H1 (cell line): Measurements from ENCODE around the gene MYL3. TPM values are rescaled to one million over a fixed set of nuclear protein-coding genes. Genes with fewer than 3 reads are reported as not detected.

Experiments used
- CTCF ChIA-PET: fragments of 300-600 bp; sonication (Branson Sonifier 250); formaldehyde crosslinking; loops from one replicate; lab custom pipeline; 2021; ENCODE audit not compliant: partially characterized antibody; lab: Charles Lee
- POLR2A ChIA-PET: fragments of 300-600 bp; sonication (Branson Sonifier 250); formaldehyde crosslinking; loops from one replicate; lab custom pipeline; 2021; ENCODE audit warnings: inconsistent platforms; ENCODE audit not compliant: partially characterized antibody; lab: Charles Lee
- DNase-seq, 2 experiments: peaks; one replicate each; pipeline versions ENCODE4 v3.0.0 to v3.0.0-alpha.2; 2010 to 2022; ENCODE audit warnings: low spot score in 2 of 2, low read depth in 1 of 2, mixed read lengths in 1 of 2
- FAIRE-seq: peaks from 2 replicates; lab custom pipeline; 2011; peaks lifted over from hg19 to GRCh38; lab: Jason Lieb, UNC
- H2AFZ ChIP-seq: 2 replicates; pipeline ENCODE4 v1.8.1; 2012; ENCODE audit warnings: low read length, inconsistent platforms
- H2AK5ac ChIP-seq: 2 replicates; pipeline ENCODE4 v1.6.1; 2013; ENCODE audit warnings: low read depth, low read length
- H2BK120ac ChIP-seq: replicated peaks from 2 replicates; pipeline ENCODE3; 2013; ENCODE audit warnings: low read depth, low read length, inconsistent platforms
- H2BK12ac ChIP-seq: 2 replicates; pipeline ENCODE4 v1.6.1; 2013; ENCODE audit warnings: low read depth, low read length
- H2BK15ac ChIP-seq: 2 replicates; pipeline ENCODE4 v1.6.1; 2013; ENCODE audit warnings: low read length
- H2BK20ac ChIP-seq: 2 replicates; pipeline ENCODE4 v1.6.1; 2013; ENCODE audit warnings: low read length
- H2BK5ac ChIP-seq: 2 replicates; pipeline ENCODE4 v1.6.1; 2013; ENCODE audit warnings: low read depth, low read length
- H3K14ac ChIP-seq: 2 replicates; pipeline ENCODE4 v1.6.1; 2013; ENCODE audit warnings: inconsistent platforms; ENCODE audit not compliant: insufficient read length
- H3K18ac ChIP-seq: 2 replicates; pipeline ENCODE4 v1.6.1; 2013; ENCODE audit warnings: low read length; ENCODE audit errors: extremely low read depth
- H3K23ac ChIP-seq: 2 replicates; pipeline ENCODE4 v1.6.1; 2013; ENCODE audit warnings: inconsistent platforms; ENCODE audit not compliant: insufficient read length
- H3K23me2 ChIP-seq: 2 replicates; pipeline ENCODE4 v1.6.1; 2013; ENCODE audit warnings: low read depth, low read length
- H3K27ac ChIP-seq: 2 replicates; pipeline ENCODE4 v1.6.1; 2011; ENCODE audit warnings: low read depth, low read length, inconsistent platforms
- H3K27me3 ChIP-seq, 4 experiments: replicated peaks in 1 of 4; 1 replicate in 1 of 4; 2 replicates in 3 of 4; pipeline versions ENCODE4 v1.6.1 to v1.8.1; 2011 to 2013; ENCODE audit warnings: low read length in 3 of 4, mild to moderate bottlenecking in 3 of 4, inconsistent platforms in 2 of 4, mixed read lengths in 2 of 4, moderate library complexity in 1 of 4; ENCODE audit not compliant: control insufficient read depth in 3 of 4, insufficient read depth in 3 of 4; ENCODE audit errors: extremely low read depth in 1 of 4
- H3K36me3 ChIP-seq, 4 experiments: 2 replicates each; pipeline versions ENCODE4 v1.6.1 to v1.8.1; 2011 to 2013; ENCODE audit warnings: mild to moderate bottlenecking in 4 of 4, low read length in 3 of 4, moderate library complexity in 2 of 4, control low read depth in 1 of 4, inconsistent platforms in 1 of 4; ENCODE audit not compliant: insufficient read depth in 4 of 4, control insufficient read depth in 2 of 4
- H3K4ac ChIP-seq: replicated peaks from 2 replicates; pipeline ENCODE3; 2013; ENCODE audit warnings: low read length, low read depth, mixed read lengths, inconsistent platforms; ENCODE audit not compliant: insufficient read length
- H3K4me1 ChIP-seq, 4 experiments: replicated peaks in 1 of 4; 1 replicate in 1 of 4; 2 replicates in 3 of 4; pipeline versions ENCODE4 v1.6.1 to v1.8.1; 2011 to 2013; ENCODE audit warnings: low read length in 3 of 4, inconsistent platforms in 2 of 4, mixed read lengths in 1 of 4; ENCODE audit not compliant: insufficient read depth in 4 of 4, control insufficient read depth in 3 of 4
- H3K4me2 ChIP-seq, 2 experiments: 2 replicates each; pipeline versions ENCODE4 v1.6.1 to v1.8.1; 2011 to 2013; ENCODE audit warnings: low read depth in 2 of 2, low read length in 2 of 2, control low read depth in 1 of 2, inconsistent platforms in 1 of 2, mild to moderate bottlenecking in 1 of 2; ENCODE audit not compliant: insufficient read depth in 1 of 2
- H3K4me3 ChIP-seq, 4 experiments: fragments of 200-600, 300-600 bp in 1 of 4; sonication (generic), shearing (Covaris generic), sonication (Bioruptor Twin) in 1 of 4; 2 replicates each; pipeline versions ENCODE4 v1.5.1 to v1.8.1; 2011 to 2016; ENCODE audit warnings: low read length in 4 of 4, low read depth in 3 of 4, control low read depth in 2 of 4, inconsistent platforms in 2 of 4, mild to moderate bottlenecking in 2 of 4, mixed read lengths in 1 of 4, moderate library complexity in 1 of 4; ENCODE audit not compliant: insufficient read depth in 2 of 4; ENCODE audit errors: extremely low read depth in 1 of 4
- H3K56ac ChIP-seq: replicated peaks from 2 replicates; pipeline ENCODE3; 2013; ENCODE audit warnings: low read depth, mild to moderate bottlenecking, mixed read lengths, low read length, inconsistent platforms; ENCODE audit not compliant: insufficient read length
- H3K79me1 ChIP-seq: 2 replicates; pipeline ENCODE4 v1.6.1; 2013; ENCODE audit warnings: low read depth, low read length, control low read depth
- H3K79me2 ChIP-seq, 2 experiments: 2 replicates each; pipeline versions ENCODE4 v1.6.1 to v1.8.1; 2012 to 2013; ENCODE audit warnings: low read length in 2 of 2, mild to moderate bottlenecking in 2 of 2, inconsistent platforms in 1 of 2; ENCODE audit not compliant: insufficient read depth in 2 of 2, control insufficient read depth in 1 of 2
- H3K9ac ChIP-seq, 4 experiments: replicated peaks in 1 of 4; 1 replicate in 1 of 4; 2 replicates in 3 of 4; pipeline versions ENCODE4 v1.6.1 to v1.8.1; 2011 to 2013; ENCODE audit warnings: low read depth in 3 of 4, low read length in 3 of 4, control low read depth in 2 of 4, mild to moderate bottlenecking in 2 of 4, moderate library complexity in 2 of 4, inconsistent platforms in 1 of 4; ENCODE audit errors: extremely low read depth in 1 of 4
- H3K9me3 ChIP-seq, 2 experiments: 2 replicates each; pipeline versions ENCODE4 v1.6.1 to v1.8.1; 2012 to 2013; ENCODE audit warnings: mild to moderate bottlenecking in 2 of 2, moderate library complexity in 2 of 2, control low read depth in 1 of 2, inconsistent platforms in 1 of 2, low read depth in 1 of 2, low read length in 1 of 2, mixed read lengths in 1 of 2; ENCODE audit not compliant: insufficient read depth in 2 of 2
- H4K20me1 ChIP-seq, 2 experiments: replicated peaks in 1 of 2; 2 replicates each; pipeline versions ENCODE3 to v1.8.1; 2011 to 2013; ENCODE audit warnings: inconsistent platforms in 2 of 2, low read length in 2 of 2, mild to moderate bottlenecking in 1 of 2; ENCODE audit not compliant: insufficient read depth in 2 of 2, control insufficient read depth in 1 of 2
- H4K5ac ChIP-seq: 2 replicates; pipeline ENCODE4 v1.6.1; 2013; ENCODE audit warnings: low read length, low read depth, mixed read lengths, inconsistent platforms; ENCODE audit not compliant: insufficient read length
- H4K8ac ChIP-seq: 2 replicates; pipeline ENCODE4 v1.8.0; 2013; ENCODE audit warnings: mild to moderate bottlenecking, moderate library complexity, low read length, inconsistent platforms; ENCODE audit not compliant: insufficient read depth; ENCODE audit errors: extremely low read depth
- H4K91ac ChIP-seq: replicated peaks from 2 replicates; pipeline ENCODE3; 2013; ENCODE audit warnings: low read length, mixed read lengths, inconsistent platforms; ENCODE audit not compliant: insufficient read length
- CEBPB ChIP-seq: IDR thresholded peaks from 2 replicates; pipeline ENCODE4 v1.6.1; 2012; ENCODE audit warnings: low read depth, low read length
- CREB1 ChIP-seq: IDR thresholded peaks from 2 replicates; pipeline ENCODE4 v1.6.1; 2012; ENCODE audit warnings: inconsistent platforms
- CTCF ChIP-seq, 3 experiments: IDR thresholded peaks; 1 replicate in 2 of 3; 2 replicates in 1 of 3; pipeline versions ENCODE4 v1.5.1 to v1.6.1; 2011; ENCODE audit warnings: low read length in 3 of 3, mild to moderate bottlenecking in 3 of 3, inconsistent platforms in 2 of 3, low read depth in 1 of 3, moderate library complexity in 1 of 3; ENCODE audit not compliant: insufficient read depth in 1 of 3; ENCODE audit errors: control extremely low read depth in 1 of 3
- E2F6 ChIP-seq: IDR thresholded peaks from 2 replicates; pipeline ENCODE4 v1.6.1; 2012; ENCODE audit warnings: inconsistent platforms
- EP300 ChIP-seq, 2 experiments: IDR thresholded peaks; 1 replicate in 1 of 2; 2 replicates in 1 of 2; pipeline ENCODE4 v1.6.1; 2011 to 2012; ENCODE audit warnings: low read depth in 2 of 2, low read length in 2 of 2, mild to moderate bottlenecking in 2 of 2, borderline replicate concordance in 1 of 2, inconsistent platforms in 1 of 2, moderate library complexity in 1 of 2
- POLR2A ChIP-seq, 2 experiments: IDR thresholded peaks; 1 replicate in 1 of 2; 2 replicates in 1 of 2; pipeline ENCODE4 v1.6.1; 2011; ENCODE audit warnings: low read depth in 2 of 2, low read length in 2 of 2, mild to moderate bottlenecking in 2 of 2; ENCODE audit errors: control extremely low read depth in 1 of 2
- RNF2 ChIP-seq: fragments of 200-900, 300-1000 bp; sonication (generic); IDR thresholded peaks from 2 replicates; pipeline ENCODE4 v1.7.1; 2016; ENCODE audit warnings: borderline replicate concordance, low read depth, mild to moderate bottlenecking, antibody characterized with exemption, low read length; ENCODE audit not compliant: poor library complexity, severe bottlenecking; ENCODE audit errors: missing control alignments
- SIX5 ChIP-seq: IDR thresholded peaks from 2 replicates; pipeline ENCODE4 v1.6.1; 2011; ENCODE audit warnings: mild to moderate bottlenecking, low read depth, low read length
- SP2 ChIP-seq: IDR thresholded peaks from 2 replicates; pipeline ENCODE4 v1.6.1; 2012; ENCODE audit warnings: mild to moderate bottlenecking, low read length, inconsistent platforms
- WGBS, 2 experiments: shearing (Covaris generic) in 1 of 2; methylation state at CpG; one replicate each; pipeline versions ENCODE4 v1.1.6 to v1.1.7; 2013 to 2015; ENCODE audit warnings: low lambda C conversion rate in 2 of 2, mixed read lengths in 2 of 2, inconsistent platforms in 1 of 2, low coverage in 1 of 2, missing lambda C conversion rate in 1 of 2; ENCODE audit not compliant: insufficient replicate concordance in 2 of 2, insufficient coverage in 1 of 2, insufficient read length in 1 of 2; ENCODE audit errors: extremely low coverage in 1 of 2, missing lambda C conversion rate in 1 of 2; 5-methylcytosine and 5-hydroxymethylcytosine counted together
- polyA plus RNA-seq, 7 experiments: library from polyadenylated mRNA; depleted of rRNA in 3 of 7; stranded (reverse) in 5 of 7; unstranded in 2 of 7; fragments of >200 nt in 5 of 7; fragments of 200-250 nt in 2 of 7; gene quantifications; 1 replicate in 5 of 7; 2 replicates in 1 of 7; 4 replicates in 1 of 7; pipeline versions ENCODE4 v1.2.1 to v1.2.3, GENCODE V29; 2011 to 2013; ENCODE audit warnings: missing spikeins in 2 of 7, mixed read lengths in 2 of 7
- total RNA-seq: library from RNA; stranded (reverse); fragmentation: NEBNext Ultra II Directional; extraction: Animal tissue kit (Norgen Biotek cat#: 25700); gene quantifications from 2 replicates; pipeline ENCODE4 v1.2.1, GENCODE V29; 2021

Gene MYL3
- total and polyA plus RNA-seq, 2 of the 8 experiments (the other 6 are each of a cell fraction or from before 2014, with no cell fraction given), result 0.06 TPM; not detected in 1

GRCh38 chr3:46852334-46852720 is 10.9 kb downstream of the MYL3 start:
- DNase-seq, result peak in 1 of 2 experiments; percentile 17
- no peaks in the 10 kb centered on the region; a peak in 3 of 7 replicates for H3K4me1 ChIP-seq
- no peak overlapping the region for H4K91ac ChIP-seq
- no peak overlapping the region for H3K4ac ChIP-seq
- H3K9me3 ChIP-seq, result no peaks in the 10 kb centered on the region
- H2BK15ac ChIP-seq, result no peak overlapping the region
- H2AK5ac ChIP-seq, result no peak overlapping the region; the same call in 1 of the 2 replicates
- no peaks in the 10 kb centered on the region for H3K79me2 ChIP-seq
- no peak overlapping the region for H2BK5ac ChIP-seq
- H4K5ac ChIP-seq, result no peak overlapping the region
- no peak overlapping the region for H3K4me2 ChIP-seq
- 0 out of 2 replicates have a peak, but pooled peaks cover 2% of the 10 kb centered on the region for H3K79me1 ChIP-seq
- H2BK12ac ChIP-seq, result no peak overlapping the region
- H3K23me2 ChIP-seq, result 0 out of 2 replicates have a peak, but pooled peaks cover 1% of the 10 kb centered on the region
- H3K27ac ChIP-seq, result no peak overlapping the region
- no peak overlapping the region for H2AFZ ChIP-seq
- no peak overlapping the region for H2BK20ac ChIP-seq
- no peak overlapping the region for H3K14ac ChIP-seq
- no peak overlapping the region for H3K56ac ChIP-seq
- no peaks in the 10 kb centered on the region for H4K20me1 ChIP-seq
- ChIA-PET POLR2A (no interaction called here), CTCF (interaction anchor here (0.6 to 5.7 kb wide), 6 partner anchors 15 to 145 kb away, joined by 3 to 31 read pairs (median 6); no protein-coding TSS in a partner anchor)
- H3K23ac ChIP-seq, result no peak overlapping the region
- H4K8ac ChIP-seq, result no peak overlapping the region
- FAIRE-seq, result no peak
- no peaks in the 10 kb centered on the region for H3K36me3 ChIP-seq
- H3K18ac ChIP-seq, result no peak overlapping the region
- TF ChIP-seq CEBPB, result no peak
- no peak for TF ChIP-seq CTCF (IDR thresholded peaks at IDR 0.05; ENCODE audit: control extremely low read depth in 1 of 3, insufficient read depth in 1 of 3, low read depth in 1 of 3, low read length in 3 of 3)
- TF ChIP-seq E2F6, result no peak
- no peak for TF ChIP-seq SP2
- no peak for TF ChIP-seq RNF2
- TF ChIP-seq EP300 (IDR thresholded peaks at IDR 0.05; ENCODE audit: borderline replicate concordance in 1 of 2, low read depth in 2 of 2, low read length in 2 of 2), result no peak
- no peak for TF ChIP-seq CREB1
- no peak for TF ChIP-seq POLR2A (IDR thresholded peaks at IDR 0.05; ENCODE audit: control extremely low read depth in 1 of 2, low read depth in 2 of 2, low read length in 2 of 2)
- TF ChIP-seq SIX5, result no peak
- H3K4me3 ChIP-seq, result no peak overlapping the region
- H3K9ac ChIP-seq, result no peak overlapping the region
- no peak overlapping the region for H2BK120ac ChIP-seq
- H3K27me3 ChIP-seq, result no peaks in the 10 kb centered on the region; a peak in 1 of 7 replicates
- WGBS, 2 experiments, result 96% methylated on average over 9 of the region's 9 CpGs; no CpG with 5 or more reads in 1 of the 2 experiments
